HCT116 (cell line): ENCODE data around the gene AHI1.

ENCODE experiments used
- EGR1 ChIP-seq: IDR thresholded peaks from 2 replicates; pipeline ENCODE4 v1.6.1; 2012; ENCODE audit warnings: low read depth
- EZH2 ChIP-seq: fragments of 200-600 bp; sonication (generic); IDR thresholded peaks from 2 replicates; pipeline ENCODE4 v1.6.1; 2017; ENCODE audit warnings: antibody characterized with exemption, mixed run types
- EZH2phosphoT487 ChIP-seq: fragments of 200-600 bp; IDR thresholded peaks from 2 replicates; pipeline ENCODE4 v1.6.1; 2018; ENCODE audit warnings: antibody characterized with exemption, borderline replicate concordance
- POLR2A ChIP-seq: IDR thresholded peaks from 2 replicates; pipeline ENCODE4 v1.7.0; 2011; ENCODE audit warnings: borderline replicate concordance; ENCODE audit not compliant: insufficient read depth, insufficient read length; ENCODE audit errors: extremely low read depth
- POLR2AphosphoS5 ChIP-seq: IDR thresholded peaks from 2 replicates; pipeline ENCODE4 v1.6.1; 2011; ENCODE audit warnings: mild to moderate bottlenecking, low read depth, low read length, moderate library complexity
- SIN3A ChIP-seq: IDR thresholded peaks from 2 replicates; pipeline ENCODE4 v1.6.1; 2012; ENCODE audit warnings: low read depth
- SRF ChIP-seq: IDR thresholded peaks from 2 replicates; pipeline ENCODE4 v1.6.1; 2012; ENCODE audit warnings: low read depth
- ZNF274 ChIP-seq: fragments of 200-500 bp; sonication (Bioruptor generic); IDR thresholded peaks from 2 replicates; pipeline ENCODE4 v1.6.1; 2014; ENCODE audit warnings: mild to moderate bottlenecking, low read depth, low read length, inconsistent platforms
- TF ChIP-seq, protein P1 (sequence below), 3 experiments: fragments of 200-600 bp in 1 of 3; sonication (generic) in 1 of 3; IDR thresholded peaks in 2 of 3; conservative IDR thresholded peaks in 1 of 3; 2 replicates each; pipeline ENCODE4 v1.5.1; 2012 to 2017; ENCODE audit warnings: low read depth in 2 of 3, low read length in 2 of 3, antibody characterized with exemption in 1 of 3, borderline replicate concordance in 1 of 3, control low read depth in 1 of 3, mild to moderate bottlenecking in 1 of 3, mixed read lengths in 1 of 3, mixed run types in 1 of 3, moderate library complexity in 1 of 3; ENCODE audit not compliant: insufficient read depth in 1 of 3
- TF ChIP-seq, protein P2 (sequence below): IDR thresholded peaks from 2 replicates; pipeline ENCODE4 v1.6.1; 2012; ENCODE audit warnings: low read depth
- TF ChIP-seq, protein P3 (sequence below): IDR thresholded peaks from 2 replicates; pipeline ENCODE4 v1.6.1; 2012

DNA sequence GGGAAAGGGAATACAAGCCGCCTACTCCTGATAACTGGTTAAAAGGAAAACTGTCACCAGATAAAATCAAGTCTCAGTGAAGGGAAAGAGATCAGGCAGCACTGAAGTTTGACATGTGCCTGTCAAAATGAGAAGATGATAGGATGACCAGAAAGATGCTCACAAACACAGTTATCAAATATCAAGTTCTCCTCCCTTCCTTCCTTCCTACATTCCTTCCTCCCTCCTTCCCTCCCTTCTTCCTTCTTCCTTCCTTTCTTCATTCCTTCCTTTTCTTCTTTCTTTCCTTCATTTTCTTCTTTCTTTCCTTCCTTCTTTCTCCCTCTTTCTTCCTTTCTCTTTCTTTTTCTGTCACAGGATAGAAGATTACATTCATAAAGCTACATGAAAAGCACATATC is 261.2 kb downstream of the AHI1 start:
- TF ChIP-seq, protein P1, sequence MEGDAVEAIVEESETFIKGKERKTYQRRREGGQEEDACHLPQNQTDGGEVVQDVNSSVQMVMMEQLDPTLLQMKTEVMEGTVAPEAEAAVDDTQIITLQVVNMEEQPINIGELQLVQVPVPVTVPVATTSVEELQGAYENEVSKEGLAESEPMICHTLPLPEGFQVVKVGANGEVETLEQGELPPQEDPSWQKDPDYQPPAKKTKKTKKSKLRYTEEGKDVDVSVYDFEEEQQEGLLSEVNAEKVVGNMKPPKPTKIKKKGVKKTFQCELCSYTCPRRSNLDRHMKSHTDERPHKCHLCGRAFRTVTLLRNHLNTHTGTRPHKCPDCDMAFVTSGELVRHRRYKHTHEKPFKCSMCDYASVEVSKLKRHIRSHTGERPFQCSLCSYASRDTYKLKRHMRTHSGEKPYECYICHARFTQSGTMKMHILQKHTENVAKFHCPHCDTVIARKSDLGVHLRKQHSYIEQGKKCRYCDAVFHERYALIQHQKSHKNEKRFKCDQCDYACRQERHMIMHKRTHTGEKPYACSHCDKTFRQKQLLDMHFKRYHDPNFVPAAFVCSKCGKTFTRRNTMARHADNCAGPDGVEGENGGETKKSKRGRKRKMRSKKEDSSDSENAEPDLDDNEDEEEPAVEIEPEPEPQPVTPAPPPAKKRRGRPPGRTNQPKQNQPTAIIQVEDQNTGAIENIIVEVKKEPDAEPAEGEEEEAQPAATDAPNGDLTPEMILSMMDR (IDR thresholded peaks at IDR 0.05 in 2 of 3, conservative IDR thresholded peaks at IDR 0.05 in 1 of 3; ENCODE audit: borderline replicate concordance in 1 of 3, insufficient read depth in 1 of 3, low read depth in 2 of 3, low read length in 2 of 3): no peak
- no peak for TF ChIP-seq SIN3A
- TF ChIP-seq POLR2A: no peak
- no peak for TF ChIP-seq POLR2AphosphoS5
- no peak for TF ChIP-seq SRF
- no peak for TF ChIP-seq EZH2
- TF ChIP-seq EGR1: no peak
- TF ChIP-seq, protein P2, sequence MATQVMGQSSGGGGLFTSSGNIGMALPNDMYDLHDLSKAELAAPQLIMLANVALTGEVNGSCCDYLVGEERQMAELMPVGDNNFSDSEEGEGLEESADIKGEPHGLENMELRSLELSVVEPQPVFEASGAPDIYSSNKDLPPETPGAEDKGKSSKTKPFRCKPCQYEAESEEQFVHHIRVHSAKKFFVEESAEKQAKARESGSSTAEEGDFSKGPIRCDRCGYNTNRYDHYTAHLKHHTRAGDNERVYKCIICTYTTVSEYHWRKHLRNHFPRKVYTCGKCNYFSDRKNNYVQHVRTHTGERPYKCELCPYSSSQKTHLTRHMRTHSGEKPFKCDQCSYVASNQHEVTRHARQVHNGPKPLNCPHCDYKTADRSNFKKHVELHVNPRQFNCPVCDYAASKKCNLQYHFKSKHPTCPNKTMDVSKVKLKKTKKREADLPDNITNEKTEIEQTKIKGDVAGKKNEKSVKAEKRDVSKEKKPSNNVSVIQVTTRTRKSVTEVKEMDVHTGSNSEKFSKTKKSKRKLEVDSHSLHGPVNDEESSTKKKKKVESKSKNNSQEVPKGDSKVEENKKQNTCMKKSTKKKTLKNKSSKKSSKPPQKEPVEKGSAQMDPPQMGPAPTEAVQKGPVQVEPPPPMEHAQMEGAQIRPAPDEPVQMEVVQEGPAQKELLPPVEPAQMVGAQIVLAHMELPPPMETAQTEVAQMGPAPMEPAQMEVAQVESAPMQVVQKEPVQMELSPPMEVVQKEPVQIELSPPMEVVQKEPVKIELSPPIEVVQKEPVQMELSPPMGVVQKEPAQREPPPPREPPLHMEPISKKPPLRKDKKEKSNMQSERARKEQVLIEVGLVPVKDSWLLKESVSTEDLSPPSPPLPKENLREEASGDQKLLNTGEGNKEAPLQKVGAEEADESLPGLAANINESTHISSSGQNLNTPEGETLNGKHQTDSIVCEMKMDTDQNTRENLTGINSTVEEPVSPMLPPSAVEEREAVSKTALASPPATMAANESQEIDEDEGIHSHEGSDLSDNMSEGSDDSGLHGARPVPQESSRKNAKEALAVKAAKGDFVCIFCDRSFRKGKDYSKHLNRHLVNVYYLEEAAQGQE: no peak
- TF ChIP-seq EZH2phosphoT487: no peak
- TF ChIP-seq ZNF274: no peak
- TF ChIP-seq, protein P3, sequence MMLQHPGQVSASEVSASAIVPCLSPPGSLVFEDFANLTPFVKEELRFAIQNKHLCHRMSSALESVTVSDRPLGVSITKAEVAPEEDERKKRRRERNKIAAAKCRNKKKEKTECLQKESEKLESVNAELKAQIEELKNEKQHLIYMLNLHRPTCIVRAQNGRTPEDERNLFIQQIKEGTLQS: no peak
